Tibial artery (tissue), 4 donors: ENCODE data around the gene KIF26A.

Experiments used
- DNase-seq, 2 donors: peaks; one replicate each; pipeline ENCODE4 v3.0.0-alpha.2; 2019
- H3K27ac ChIP-seq, 2 donors: fragments of 200-600 bp; sonication (generic) in 1 of 2; 1 replicate in 1 of 2; 2 replicates in 1 of 2; pipeline ENCODE4 v1.5.1; 2018 to 2019; ENCODE audit warnings: mild to moderate bottlenecking in 1 of 2
- H3K27me3 ChIP-seq, 2 donors: fragments of 200-600 bp; sonication (generic) in 1 of 2; one replicate each; pipeline versions ENCODE4 v1.5.1 to v1.6.0; 2016 to 2019
- H3K36me3 ChIP-seq, 3 donors: fragments of 200-600 bp; sonication (generic) in 2 of 3; one replicate each; pipeline ENCODE4 v1.5.1; 2016 to 2019; ENCODE audit warnings: mild to moderate bottlenecking in 2 of 3
- H3K4me1 ChIP-seq, 4 donors: fragments of 200-600 bp; sonication (generic) in 2 of 4; 1 replicate in 3 of 4; 2 replicates in 1 of 4; pipeline ENCODE4 v1.5.1; 2016 to 2019
- H3K4me3 ChIP-seq, 2 donors: fragments of 200-600 bp; sonication (generic) in 1 of 2; 1 replicate in 1 of 2; 2 replicates in 1 of 2; pipeline ENCODE4 v1.5.1; 2018 to 2019; ENCODE audit warnings: mild to moderate bottlenecking in 2 of 2
- H3K9me3 ChIP-seq, 3 donors: fragments of 200-600 bp; sonication (generic) in 1 of 3; one replicate each; pipeline ENCODE4 v1.5.1; 2016 to 2019
- intact Hi-C: fragments of 100-400 bp; cut with DNase I; formaldehyde crosslinking; loops from one replicate; pipeline ENCODE4 v1.15.0; 2023; ENCODE audit warnings: low total_unique reads
- TF ChIP-seq, protein P1 (sequence below), 2 experiments: fragments of 200-600 bp in 1 of 2; fragments of 450-650 bp in 1 of 2; IDR thresholded peaks; one replicate each; pipeline ENCODE4 v1.5.1; 2017 to 2019; ENCODE audit warnings: antibody characterized with exemption in 2 of 2, mild to moderate bottlenecking in 1 of 2, moderate library complexity in 1 of 2

The KIF26A gene

GRCh38 chr14:104212206-104213095 is 74.1 kb downstream of the KIF26A start:
- no peaks in the 10 kb centered on the region for H3K36me3 ChIP-seq
- intact Hi-C loops: no loop called here
- H3K4me1 ChIP-seq: no peaks in the 10 kb centered on the region
- H3K4me3 ChIP-seq: no peak overlapping the region
- H3K27ac ChIP-seq: no peak overlapping the region
- peaks cover 0 to 3% (median 0%) of the 10 kb centered on the region in 3 donors for H3K9me3 ChIP-seq
- TF ChIP-seq, protein P1, sequence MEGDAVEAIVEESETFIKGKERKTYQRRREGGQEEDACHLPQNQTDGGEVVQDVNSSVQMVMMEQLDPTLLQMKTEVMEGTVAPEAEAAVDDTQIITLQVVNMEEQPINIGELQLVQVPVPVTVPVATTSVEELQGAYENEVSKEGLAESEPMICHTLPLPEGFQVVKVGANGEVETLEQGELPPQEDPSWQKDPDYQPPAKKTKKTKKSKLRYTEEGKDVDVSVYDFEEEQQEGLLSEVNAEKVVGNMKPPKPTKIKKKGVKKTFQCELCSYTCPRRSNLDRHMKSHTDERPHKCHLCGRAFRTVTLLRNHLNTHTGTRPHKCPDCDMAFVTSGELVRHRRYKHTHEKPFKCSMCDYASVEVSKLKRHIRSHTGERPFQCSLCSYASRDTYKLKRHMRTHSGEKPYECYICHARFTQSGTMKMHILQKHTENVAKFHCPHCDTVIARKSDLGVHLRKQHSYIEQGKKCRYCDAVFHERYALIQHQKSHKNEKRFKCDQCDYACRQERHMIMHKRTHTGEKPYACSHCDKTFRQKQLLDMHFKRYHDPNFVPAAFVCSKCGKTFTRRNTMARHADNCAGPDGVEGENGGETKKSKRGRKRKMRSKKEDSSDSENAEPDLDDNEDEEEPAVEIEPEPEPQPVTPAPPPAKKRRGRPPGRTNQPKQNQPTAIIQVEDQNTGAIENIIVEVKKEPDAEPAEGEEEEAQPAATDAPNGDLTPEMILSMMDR (IDR thresholded peaks at IDR 0.05): no peak
- DNase-seq: no peak
- H3K27me3 ChIP-seq: peaks cover 0 to 62% of the 10 kb centered on the region in 2 donors

- Histone ChIP-seq H3K27me3 (peaks cover 0 to 68% of the 10 kb centered on the region in 2 donors), H3K9me3 (peaks cover 0 to 3% (median 0%) of the 10 kb centered on the region in 3 donors), H3K27ac (no peak overlapping the region), H3K4me3 (no peak overlapping the region), H3K36me3 (no peaks in the 10 kb centered on the region), H3K4me1 (no peaks in the 10 kb centered on the region)
- TF ChIP-seq, protein P1 (IDR thresholded peaks at IDR 0.05): no peak
- no peak for DNase-seq
- intact Hi-C loops: no loop called here
Observed at GRCh38 chr14:104213301-104214034, 75.1 kb downstream of the KIF26A start.

DNA sequence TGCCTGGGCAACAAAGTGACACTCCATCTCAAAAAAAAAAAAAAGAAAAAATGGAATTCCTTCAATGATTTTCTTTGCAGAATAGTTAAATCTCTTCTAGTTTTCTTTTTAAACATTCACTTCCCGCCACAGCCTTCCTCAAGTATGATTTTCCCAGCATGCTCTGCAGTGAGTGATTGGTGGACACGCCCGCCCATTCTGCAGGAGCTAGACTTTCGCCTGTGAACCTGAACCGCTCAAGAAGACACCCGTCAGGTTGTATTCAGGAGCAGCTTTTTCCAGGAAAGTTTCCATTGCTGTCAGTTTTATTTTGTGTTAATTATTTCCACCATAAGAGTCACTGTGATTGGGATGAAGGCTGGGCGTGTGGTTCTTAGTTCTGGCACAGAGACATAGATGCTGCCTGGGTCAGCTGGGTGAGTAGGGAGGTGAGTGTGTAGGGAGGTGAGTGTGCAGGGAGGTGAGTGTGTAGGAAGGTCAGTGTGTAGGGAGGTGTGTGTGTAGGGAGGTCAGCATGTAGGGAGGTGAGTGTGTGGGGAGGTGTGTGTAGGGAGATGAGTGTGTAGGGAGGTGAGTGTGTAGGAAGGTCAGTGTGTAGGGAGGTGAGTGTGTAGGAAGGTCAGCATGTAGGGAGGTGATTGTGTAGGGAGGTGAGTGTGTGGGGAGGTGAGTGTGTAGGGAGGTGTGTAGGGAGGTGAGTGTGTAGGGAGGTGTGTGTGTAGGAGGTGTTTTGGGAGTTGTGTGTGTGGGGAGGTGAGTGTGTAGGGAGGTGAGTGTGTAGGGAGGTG is 76.2 kb downstream of the KIF26A start:
- DNase-seq: no peak
- TF ChIP-seq, protein P1 (IDR thresholded peaks at IDR 0.05): no peak
- Histone ChIP-seq H3K27ac (no peak overlapping the region), H3K4me1 (no peaks in the 10 kb centered on the region), H3K4me3 (no peak overlapping the region), H3K27me3 (peaks cover 0 to 72% of the 10 kb centered on the region in 2 donors), H3K36me3 (no peaks in the 10 kb centered on the region), H3K9me3 (peaks cover 0 to 3% (median 0%) of the 10 kb centered on the region in 3 donors)
- intact Hi-C loops: no loop called here

DNA sequence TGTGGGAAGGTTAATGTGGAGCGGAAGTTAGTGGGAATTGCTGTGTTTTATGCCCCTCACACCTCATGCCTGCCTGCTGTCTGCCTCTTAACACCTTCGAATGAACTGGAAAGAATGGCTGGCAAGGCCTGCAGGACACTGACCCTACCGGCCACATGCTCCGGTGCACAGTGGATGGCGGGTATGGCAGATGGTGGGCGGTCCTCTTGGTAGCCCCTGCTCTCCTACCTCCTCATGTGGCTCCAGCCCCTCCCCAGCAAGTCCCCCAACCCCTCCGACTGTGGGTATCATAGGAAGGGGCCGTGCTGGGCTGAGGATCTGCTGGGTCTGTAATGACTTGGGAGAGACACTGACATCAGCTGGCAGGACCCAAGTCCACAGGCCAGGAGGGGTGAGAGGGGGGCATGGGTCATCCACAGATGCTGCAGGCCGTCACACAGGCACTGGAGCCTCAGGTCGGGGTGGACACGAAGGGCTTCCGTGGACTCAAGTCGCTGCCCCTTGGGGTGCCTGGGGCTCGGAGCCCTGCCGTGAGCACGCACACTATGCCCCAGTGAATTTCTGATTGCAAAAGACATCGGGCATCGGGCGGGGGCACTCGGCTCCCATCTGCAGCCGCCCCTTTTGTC is 77.4 kb downstream of the KIF26A start:
- no peaks in the 10 kb centered on the region for H3K36me3 ChIP-seq
- H3K9me3 ChIP-seq: peaks cover 0 to 3% (median 0%) of the 10 kb centered on the region in 3 donors
- H3K4me1 ChIP-seq: no peaks in the 10 kb centered on the region
- H3K4me3 ChIP-seq: no peak overlapping the region
- TF ChIP-seq, protein P1 (IDR thresholded peaks at IDR 0.05): no peak
- no peak for DNase-seq
- intact Hi-C loops: no loop called here
- H3K27me3 ChIP-seq: peaks cover 0 to 72% of the 10 kb centered on the region in 2 donors
- H3K27ac ChIP-seq: no peak overlapping the region

GRCh38 chr14:104216457-104216856 is 78.1 kb downstream of the KIF26A start:
- peaks cover 0 to 72% of the 10 kb centered on the region in 2 donors for H3K27me3 ChIP-seq
- TF ChIP-seq, protein P1 (IDR thresholded peaks at IDR 0.05): no peak
- intact Hi-C loops: no loop called here
- no peak overlapping the region for H3K4me3 ChIP-seq
- H3K9me3 ChIP-seq: peaks cover 0 to 3% (median 0%) of the 10 kb centered on the region in 3 donors
- H3K36me3 ChIP-seq: no peaks in the 10 kb centered on the region
- no peak for DNase-seq
- H3K27ac ChIP-seq: no peak overlapping the region
- no peaks in the 10 kb centered on the region for H3K4me1 ChIP-seq
